Stimulated activated memory B cell treated with anti-CD40 and anti-IgM and Interleukin-4, amounts not matched to agents 10 μg/mL and 1 μg/mL and 100 μg/mL, for 72 hours (primary cell): ENCODE data around the gene IMMP2L.

Experiments
- ATAC-seq: fragments of 150-1000 bp; cut with Tn5 transposase; 2 replicates; pipeline ENCODE4 v1.10.0; 2021
- H3K27ac Mint-ChIP-seq: one replicate; pipeline ENCODE4 v1.8.0; 2022; ENCODE audit warnings: mild to moderate bottlenecking, mixed read lengths
- H3K27me3 Mint-ChIP-seq: one replicate; pipeline ENCODE4 v1.8.0; 2022; ENCODE audit warnings: mixed read lengths
- H3K36me3 Mint-ChIP-seq: one replicate; pipeline ENCODE4 v1.8.0; 2022; ENCODE audit warnings: mixed read lengths
- H3K4me1 Mint-ChIP-seq: one replicate; pipeline ENCODE4 v1.8.0; 2022; ENCODE audit warnings: mixed read lengths
- H3K4me3 Mint-ChIP-seq: one replicate; pipeline ENCODE4 v1.8.0; 2022; ENCODE audit warnings: mild to moderate bottlenecking, moderate library complexity, mixed read lengths
- H3K9me3 Mint-ChIP-seq: one replicate; pipeline ENCODE4 v1.8.0; 2022; ENCODE audit warnings: mixed read lengths

IMMP2L gene

DNA sequence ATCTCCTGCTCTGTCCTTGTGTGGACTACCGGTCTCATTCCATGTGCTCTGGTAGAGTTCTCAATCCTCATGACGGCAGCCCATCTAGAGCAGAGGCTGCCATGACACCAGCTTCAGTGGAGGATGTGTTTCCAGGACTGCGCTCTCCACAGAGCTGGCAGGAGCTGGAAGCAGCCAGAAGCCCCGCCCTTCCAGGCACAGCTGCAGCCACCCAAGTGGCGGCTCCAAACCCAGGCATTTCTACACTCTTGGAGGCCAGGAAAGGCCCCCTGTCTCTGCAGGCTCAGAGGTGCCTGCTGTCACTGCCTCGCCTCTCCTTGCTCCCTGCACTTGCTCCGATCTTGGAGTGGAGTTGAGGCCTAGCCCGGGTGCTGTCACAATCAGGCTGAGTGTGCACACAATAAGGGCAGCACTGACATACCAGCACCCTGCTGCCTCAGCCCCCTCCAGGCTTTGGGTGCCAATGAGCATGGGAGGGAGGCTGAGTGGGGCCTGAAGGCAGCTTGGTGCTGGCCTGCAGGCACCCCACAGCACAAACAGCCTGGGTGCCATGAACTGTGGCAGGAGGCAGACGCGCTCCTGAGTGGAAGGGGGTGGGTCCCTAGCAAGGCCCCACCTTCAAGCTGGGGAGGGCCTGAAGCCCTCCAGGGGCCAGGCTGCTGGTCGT lies 349.3 kb downstream of the IMMP2L start:
- no peaks in the 10 kb centered on the region for H3K27me3 Mint-ChIP-seq
- no peak for ATAC-seq

GRCh38 chr7:111210996-111211395 lies 351.3 kb downstream of the IMMP2L start:
- no peak overlapping the region for H3K4me3 Mint-ChIP-seq
- H3K4me1 Mint-ChIP-seq, result no peaks in the 10 kb centered on the region
- H3K9me3 Mint-ChIP-seq, result no peaks in the 10 kb centered on the region
- H3K27me3 Mint-ChIP-seq, result no peaks in the 10 kb centered on the region
- ATAC-seq, result no peak
- H3K27ac Mint-ChIP-seq, result no peak overlapping the region
- peaks cover 31% of the 10 kb centered on the region for H3K36me3 Mint-ChIP-seq

More for the DNA sequence above, 349.3 kb downstream of the IMMP2L start:
- Mint-ChIP-seq H3K4me3 (no peak overlapping the region), H3K9me3 (no peaks in the 10 kb centered on the region), H3K4me1 (no peaks in the 10 kb centered on the region), H3K36me3 (peaks cover 33% of the 10 kb centered on the region), H3K27ac (no peak overlapping the region)

DNA sequence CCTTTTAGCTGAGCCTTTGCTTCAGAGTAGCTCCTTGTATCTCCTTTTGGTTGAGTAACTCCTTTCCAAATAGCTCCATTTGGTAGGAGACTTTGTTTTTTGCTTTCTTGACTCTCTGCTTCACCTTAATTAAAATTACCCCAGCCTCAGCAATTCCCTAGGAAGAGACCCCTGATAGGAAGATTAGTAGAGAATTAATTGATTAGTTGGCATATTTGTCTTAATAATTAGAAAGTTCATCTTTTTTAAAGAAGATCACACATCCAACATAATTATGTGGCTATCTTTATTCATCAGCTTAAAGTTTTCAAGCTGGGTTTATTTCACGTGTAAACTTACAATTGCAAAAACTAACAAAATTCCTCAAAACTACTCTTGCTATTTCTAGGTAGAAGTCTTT lies 352.2 kb downstream of the IMMP2L start:
- H3K27ac Mint-ChIP-seq, result no peak overlapping the region
- H3K36me3 Mint-ChIP-seq, result peaks cover 24% of the 10 kb centered on the region
- H3K4me1 Mint-ChIP-seq, result no peaks in the 10 kb centered on the region
- ATAC-seq, result no peak
- H3K9me3 Mint-ChIP-seq, result no peaks in the 10 kb centered on the region
- no peak overlapping the region for H3K4me3 Mint-ChIP-seq
- no peaks in the 10 kb centered on the region for H3K27me3 Mint-ChIP-seq

DNA sequence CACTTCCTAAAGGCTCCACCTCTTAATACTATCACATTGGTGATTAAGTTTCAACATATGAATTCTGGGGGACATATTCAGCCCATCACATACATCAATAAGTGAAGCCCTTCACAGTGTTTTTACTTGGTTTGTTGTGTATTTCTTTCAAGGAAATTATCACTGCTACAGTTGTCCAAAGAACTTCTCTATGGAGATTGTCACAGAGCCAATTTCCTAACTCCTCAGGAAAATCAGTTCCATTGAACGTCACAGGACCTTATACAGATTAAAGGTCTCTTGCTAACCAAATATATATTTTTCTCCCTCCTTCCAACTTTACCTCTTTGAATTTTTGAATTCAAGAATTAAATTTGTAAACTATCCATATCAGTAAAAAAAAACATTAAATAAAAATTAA lies 357.0 kb downstream of the IMMP2L start:
- Mint-ChIP-seq H3K27ac (no peak overlapping the region), H3K36me3 (peaks cover 18% of the 10 kb centered on the region), H3K27me3 (no peaks in the 10 kb centered on the region), H3K9me3 (no peaks in the 10 kb centered on the region), H3K4me1 (no peaks in the 10 kb centered on the region), H3K4me3 (no peak overlapping the region)
- ATAC-seq, result no peak

- peaks cover 12% of the 10 kb centered on the region for H3K36me3 Mint-ChIP-seq
- H3K27ac Mint-ChIP-seq, result no peak overlapping the region
- H3K27me3 Mint-ChIP-seq, result no peaks in the 10 kb centered on the region
- H3K9me3 Mint-ChIP-seq, result no peaks in the 10 kb centered on the region
- H3K4me1 Mint-ChIP-seq, result no peaks in the 10 kb centered on the region
- no peak for ATAC-seq
- H3K4me3 Mint-ChIP-seq, result no peak overlapping the region
Measured at GRCh38 chr7:111202321-111202720, 360.0 kb downstream of the IMMP2L start.

GRCh38 chr7:111199643-111200042 lies 362.6 kb downstream of the IMMP2L start:
- H3K36me3 Mint-ChIP-seq, result peaks cover 12% of the 10 kb centered on the region
- no peaks in the 10 kb centered on the region for H3K27me3 Mint-ChIP-seq
- H3K27ac Mint-ChIP-seq, result no peak overlapping the region
- H3K9me3 Mint-ChIP-seq, result no peaks in the 10 kb centered on the region
- no peaks in the 10 kb centered on the region for H3K4me1 Mint-ChIP-seq
- H3K4me3 Mint-ChIP-seq, result no peak overlapping the region
- ATAC-seq, result no peak

DNA sequence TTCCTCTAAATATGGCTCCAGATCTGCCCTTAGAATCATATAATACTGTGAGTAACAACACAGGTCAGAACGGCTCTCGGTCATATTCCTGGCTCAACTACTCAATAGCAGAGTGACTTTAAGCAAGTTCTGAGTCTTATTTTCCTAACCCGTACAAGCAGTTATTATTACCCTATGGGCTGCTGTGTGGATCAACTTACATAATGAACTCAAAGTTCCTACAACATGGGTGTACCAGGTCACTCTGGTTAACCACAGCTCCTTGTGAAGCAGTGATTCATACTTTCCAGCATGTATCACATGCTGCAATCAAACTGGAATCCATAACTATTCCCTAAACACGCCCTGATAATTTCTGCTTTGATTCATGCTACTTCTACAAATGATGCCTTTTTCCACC lies 364.0 kb downstream of the IMMP2L start:
- ATAC-seq, result no peak

DNA sequence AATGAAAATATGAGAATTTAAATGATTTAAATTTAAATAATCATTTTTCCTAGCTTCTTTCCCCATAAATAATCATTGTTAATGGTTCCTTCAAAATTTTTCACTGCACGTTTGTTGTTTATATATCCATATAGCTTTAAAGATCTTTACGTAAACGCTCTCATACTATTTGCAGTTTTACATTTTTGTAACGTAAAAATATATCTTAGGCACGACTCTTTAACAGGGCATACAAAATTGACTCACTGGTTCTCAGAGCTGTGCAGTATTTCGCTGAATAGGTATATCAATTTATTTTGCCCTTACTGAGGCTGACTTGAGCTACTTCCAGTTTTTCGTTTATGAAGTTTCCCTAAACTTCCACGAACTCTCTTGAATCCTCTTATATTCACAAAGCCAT lies 365.6 kb downstream of the IMMP2L start:
- Mint-ChIP-seq H3K9me3 (no peaks in the 10 kb centered on the region), H3K36me3 (peaks cover 9% of the 10 kb centered on the region), H3K4me1 (no peaks in the 10 kb centered on the region), H3K27me3 (no peaks in the 10 kb centered on the region), H3K27ac (no peak overlapping the region), H3K4me3 (no peak overlapping the region)
- no peak for ATAC-seq

More for the DNA sequence above, 364.0 kb downstream of the IMMP2L start:
- Mint-ChIP-seq H3K4me1 (no peaks in the 10 kb centered on the region), H3K36me3 (peaks cover 12% of the 10 kb centered on the region), H3K27me3 (no peaks in the 10 kb centered on the region), H3K27ac (no peak overlapping the region), H3K9me3 (no peaks in the 10 kb centered on the region), H3K4me3 (no peak overlapping the region)

DNA sequence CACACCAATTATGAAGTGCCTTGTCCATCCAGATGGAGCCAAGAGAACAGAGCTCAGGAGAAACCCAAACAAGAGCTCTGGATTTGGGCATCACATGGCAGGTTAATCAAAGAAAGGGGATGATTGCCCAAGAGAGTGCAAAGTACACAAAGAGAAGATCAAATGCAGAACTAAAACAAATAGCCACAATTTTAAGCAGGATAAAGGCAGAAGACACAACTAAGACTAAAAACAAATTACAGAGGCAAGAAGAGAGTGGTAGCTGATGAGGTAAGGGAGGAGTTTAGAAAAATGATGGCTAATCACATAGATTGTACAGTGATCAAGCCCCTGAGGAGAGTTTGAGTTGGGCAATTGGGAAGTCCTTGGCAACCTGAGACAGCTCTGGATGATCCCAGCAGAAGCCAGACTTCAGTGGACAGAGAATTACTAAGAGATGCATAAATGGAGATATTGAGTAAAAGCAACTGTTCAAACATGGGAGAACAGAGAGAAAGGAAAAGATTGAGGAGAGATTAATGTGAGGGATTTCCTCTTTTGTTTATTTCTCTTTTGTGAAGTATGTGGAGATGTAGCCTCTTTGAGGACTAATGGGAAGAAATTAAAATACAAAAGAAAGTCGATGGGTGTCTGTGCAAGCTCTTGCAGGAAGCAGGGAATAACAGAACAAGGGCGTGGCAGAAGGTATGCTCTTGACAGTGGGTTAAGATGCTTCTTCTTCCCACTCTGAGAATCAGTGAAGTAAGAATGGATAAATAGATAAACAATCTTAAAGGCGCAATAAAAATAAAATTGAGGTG lies 369.5 kb downstream of the IMMP2L start:
- Mint-ChIP-seq H3K27me3 (no peaks in the 10 kb centered on the region), H3K9me3 (peaks cover 3% of the 10 kb centered on the region), H3K27ac (no peak overlapping the region), H3K4me3 (no peak overlapping the region), H3K36me3 (peaks cover 16% of the 10 kb centered on the region), H3K4me1 (no peaks in the 10 kb centered on the region)
- ATAC-seq, result no peak

GRCh38 chr7:111190804-111191203 lies 371.5 kb downstream of the IMMP2L start:
- no peak for ATAC-seq
- H3K4me1 Mint-ChIP-seq, result no peaks in the 10 kb centered on the region

GRCh38 chr7:111184987-111185386 lies 377.3 kb downstream of the IMMP2L start:
- Mint-ChIP-seq H3K4me1 (no peaks in the 10 kb centered on the region), H3K27ac (no peak overlapping the region), H3K9me3 (peaks cover 3% of the 10 kb centered on the region), H3K4me3 (no peak overlapping the region), H3K27me3 (no peaks in the 10 kb centered on the region), H3K36me3 (peaks cover 13% of the 10 kb centered on the region)
- ATAC-seq, result no peak

More at GRCh38 chr7:111190804-111191203, 371.5 kb downstream of the IMMP2L start:
- Mint-ChIP-seq H3K36me3 (peaks cover 16% of the 10 kb centered on the region), H3K4me3 (no peak overlapping the region), H3K9me3 (peaks cover 3% of the 10 kb centered on the region), H3K27ac (no peak overlapping the region), H3K27me3 (no peaks in the 10 kb centered on the region)

DNA sequence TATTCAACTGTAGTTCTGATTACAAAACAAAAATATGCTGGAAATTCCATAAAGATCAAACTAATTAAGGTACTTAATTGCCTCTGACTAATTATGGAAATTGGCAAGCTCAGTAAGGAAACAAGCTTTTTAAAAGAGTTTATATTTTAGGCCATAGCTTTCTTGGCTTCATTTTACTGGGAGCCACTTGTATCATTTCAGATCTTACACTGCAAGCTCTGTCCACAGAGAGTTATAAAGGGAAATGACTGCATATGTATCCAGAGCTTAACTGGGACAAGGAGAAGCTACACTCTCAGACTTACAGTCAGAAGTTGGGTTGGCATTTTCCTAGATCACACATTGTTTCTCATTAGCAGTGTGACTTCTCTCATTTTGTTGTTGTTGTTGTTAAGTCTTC lies 379.0 kb downstream of the IMMP2L start:
- Mint-ChIP-seq H3K27me3 (no peaks in the 10 kb centered on the region), H3K4me3 (no peak overlapping the region), H3K4me1 (no peaks in the 10 kb centered on the region)

GRCh38 chr7:111180338-111180737 lies 382.0 kb downstream of the IMMP2L start:
- Mint-ChIP-seq H3K27ac (no peak overlapping the region), H3K9me3 (no peaks in the 10 kb centered on the region), H3K27me3 (no peaks in the 10 kb centered on the region), H3K36me3 (peaks cover 12% of the 10 kb centered on the region), H3K4me1 (no peaks in the 10 kb centered on the region), H3K4me3 (no peak overlapping the region)
- ATAC-seq, result no peak

More for the DNA sequence above, 379.0 kb downstream of the IMMP2L start:
- Mint-ChIP-seq H3K36me3 (peaks cover 14% of the 10 kb centered on the region), H3K27ac (no peak overlapping the region), H3K9me3 (peaks cover under 1% of the 10 kb centered on the region)
- ATAC-seq, result no peak

DNA sequence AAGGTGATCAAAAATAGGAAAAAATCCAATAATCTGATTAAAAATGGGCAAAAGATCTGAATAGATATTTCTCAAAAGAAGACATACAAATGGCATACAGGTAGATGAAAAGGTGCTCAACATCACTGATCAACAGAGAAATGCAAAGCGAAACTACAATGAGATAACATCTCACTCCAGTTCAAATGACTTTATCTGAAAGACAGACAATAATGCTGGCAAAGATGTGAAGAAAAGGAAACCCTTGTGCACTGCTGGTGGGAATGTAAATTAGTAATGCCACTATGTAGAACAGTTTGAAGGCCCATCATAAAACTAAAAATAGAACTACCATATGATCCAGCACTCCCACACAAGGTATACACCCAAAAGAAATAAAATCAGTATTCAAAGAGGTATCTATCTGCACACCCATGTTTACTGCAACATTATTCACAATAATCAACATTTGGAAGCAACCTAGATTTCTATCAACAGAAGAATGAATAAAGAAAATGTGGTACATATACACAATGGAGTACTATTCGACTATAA lies 386.3 kb downstream of the IMMP2L start:
- H3K27me3 Mint-ChIP-seq, result no peaks in the 10 kb centered on the region
- H3K27ac Mint-ChIP-seq, result no peak overlapping the region
- H3K9me3 Mint-ChIP-seq, result no peaks in the 10 kb centered on the region
- no peak for ATAC-seq
- H3K36me3 Mint-ChIP-seq, result peaks cover 5% of the 10 kb centered on the region
- no peak overlapping the region for H3K4me3 Mint-ChIP-seq
- no peaks in the 10 kb centered on the region for H3K4me1 Mint-ChIP-seq

DNA sequence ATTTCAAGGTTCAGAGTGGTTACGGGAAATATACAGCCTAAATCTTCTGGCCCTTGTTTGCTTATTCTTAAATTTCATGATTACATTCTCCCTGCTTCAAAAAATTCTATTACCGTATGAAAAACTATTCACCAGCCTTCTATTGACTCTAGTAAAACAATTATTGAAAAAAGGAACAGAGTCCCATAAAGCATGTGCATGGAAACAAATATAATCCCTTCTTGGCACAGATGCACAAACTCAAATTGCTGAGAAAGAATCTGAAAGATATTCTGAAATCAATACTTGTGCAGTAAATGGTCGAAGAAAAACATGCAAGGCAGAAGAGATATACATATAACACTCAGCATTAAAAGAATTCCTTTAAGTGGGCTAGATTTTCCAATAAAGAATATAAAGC lies 387.8 kb downstream of the IMMP2L start:
- Mint-ChIP-seq H3K27me3 (no peaks in the 10 kb centered on the region), H3K9me3 (no peaks in the 10 kb centered on the region), H3K4me1 (no peaks in the 10 kb centered on the region), H3K27ac (no peak overlapping the region), H3K36me3 (peaks cover 5% of the 10 kb centered on the region), H3K4me3 (no peak overlapping the region)
- ATAC-seq, result no peak

GRCh38 chr7:111173990-111174389 lies 388.3 kb downstream of the IMMP2L start:
- H3K36me3 Mint-ChIP-seq, result peaks cover 5% of the 10 kb centered on the region
- H3K9me3 Mint-ChIP-seq, result no peaks in the 10 kb centered on the region
- no peak for ATAC-seq
- H3K27ac Mint-ChIP-seq, result no peak overlapping the region
- H3K4me3 Mint-ChIP-seq, result no peak overlapping the region
- H3K4me1 Mint-ChIP-seq, result no peaks in the 10 kb centered on the region
- no peaks in the 10 kb centered on the region for H3K27me3 Mint-ChIP-seq
